CD4-positive, CD25-positive, alpha-beta regulatory T cell (primary cell): ENCODE measurements around the gene RAB3A. TPM values are rescaled to one million over a fixed set of nuclear protein-coding genes. Genes with fewer than 3 reads are reported as not detected.
A peak's percentile ranks its signal among the peaks of the same experiment; 100 is the strongest.

Experiments used
- ATAC-seq, 2 donors: fragments of 150-1000 bp; cut with Tn5 transposase; one replicate each; pipeline ENCODE4 v1.10.0; 2021; ENCODE audit warnings: low read depth in 2 of 2, moderate number of reproducible peaks in 2 of 2, moderate library complexity in 1 of 2
- DNase-seq, 3 donors: peaks; one replicate each; pipeline versions ENCODE4 v3.0.0 to v3.0.0-alpha.2; 2012 to 2022; ENCODE audit warnings: mixed read lengths in 1 of 3
- H3K27ac ChIP-seq: one replicate; pipeline ENCODE4 v1.7.0; 2013; ENCODE audit warnings: mild to moderate bottlenecking, low read length; ENCODE audit not compliant: insufficient read depth, poor library complexity, severe bottlenecking
- H3K27me3 ChIP-seq: one replicate; pipeline ENCODE4 v1.7.0; 2013; ENCODE audit warnings: low read length; ENCODE audit not compliant: control insufficient read depth, insufficient read depth
- H3K36me3 ChIP-seq: one replicate; pipeline ENCODE4 v1.7.0; 2013; ENCODE audit warnings: mild to moderate bottlenecking, low read length, moderate library complexity; ENCODE audit not compliant: control insufficient read depth, insufficient read depth
- H3K4me1 ChIP-seq: 2 replicates; pipeline ENCODE4 v1.7.0; 2013; ENCODE audit warnings: mild to moderate bottlenecking, low read length; ENCODE audit not compliant: insufficient read depth, control insufficient read depth, poor library complexity, severe bottlenecking
- H3K4me3 ChIP-seq: one replicate; pipeline ENCODE4 v1.7.0; 2013; ENCODE audit warnings: low read depth, mild to moderate bottlenecking, low read length, moderate library complexity
- H3K9me3 ChIP-seq, 2 experiments: 1 replicate in 1 of 2; 2 replicates in 1 of 2; pipeline ENCODE4 v1.7.0; 2013; ENCODE audit warnings: low read length in 2 of 2, mild to moderate bottlenecking in 1 of 2, moderate library complexity in 1 of 2; ENCODE audit not compliant: control insufficient read depth in 2 of 2
- H3K27ac Mint-ChIP-seq, 3 donors: one replicate each; pipeline ENCODE4 v1.8.0; 2020 to 2022; ENCODE audit warnings: mild to moderate bottlenecking in 3 of 3, mixed read lengths in 3 of 3, moderate library complexity in 2 of 3
- H3K27me3 Mint-ChIP-seq: one replicate; pipeline ENCODE4 v1.8.0; 2022; ENCODE audit warnings: mild to moderate bottlenecking, mixed read lengths
- H3K36me3 Mint-ChIP-seq: one replicate; pipeline ENCODE4 v1.8.0; 2020; ENCODE audit warnings: mixed read lengths
- H3K4me1 Mint-ChIP-seq, 4 donors: one replicate each; pipeline ENCODE4 v1.8.0; 2020 to 2022; ENCODE audit warnings: mixed read lengths in 4 of 4, mild to moderate bottlenecking in 1 of 4
- H3K4me3 Mint-ChIP-seq, 4 donors: one replicate each; pipeline ENCODE4 v1.8.0; 2020 to 2022; ENCODE audit warnings: mild to moderate bottlenecking in 4 of 4, mixed read lengths in 4 of 4, moderate library complexity in 3 of 4
- H3K9me3 Mint-ChIP-seq, 7 donors: one replicate each; pipeline ENCODE4 v1.8.0; 2020 to 2022; ENCODE audit warnings: mixed read lengths in 7 of 7, mild to moderate bottlenecking in 3 of 7, moderate library complexity in 2 of 7
- polyA plus RNA-seq, 4 donors: library from polyadenylated mRNA; unstranded; fragments of 300-500 nt; fragmentation: Illumina TruSeq; gene quantifications; one replicate each; pipeline ENCODE4 v1.2.3, GENCODE V29; 2021
- total RNA-seq: library from RNA; stranded (reverse); gene quantifications from one replicate; pipeline ENCODE4 v1.2.3, GENCODE V29; 2022

The RAB3A gene
- total and polyA plus RNA-seq, 5 donors from 2014 or later = 0.87 to 5.1 (median 1.4) TPM

DNA sequence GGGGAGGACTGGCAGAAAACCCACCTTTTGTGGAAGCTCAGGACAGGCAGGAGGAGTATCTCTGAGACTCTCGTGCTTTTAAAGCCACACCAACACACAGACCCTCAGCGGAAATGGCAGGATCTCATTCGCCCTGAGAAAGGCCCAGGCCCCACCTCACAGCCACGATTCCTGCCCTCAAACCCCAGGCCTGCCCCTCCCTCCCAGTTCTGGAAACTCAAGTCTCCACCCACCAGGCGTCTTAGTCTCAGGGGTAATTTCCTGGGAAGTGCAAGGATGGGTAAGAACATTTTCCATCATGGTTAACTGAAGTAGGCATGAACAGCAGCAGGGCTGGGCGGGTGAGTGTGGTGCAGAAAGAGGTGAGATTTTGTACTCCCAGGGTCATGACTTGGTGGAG is 30.4 kb upstream of the RAB3A start:
- Histone ChIP-seq H3K27ac (no peak overlapping the region), H3K9me3 (peaks cover 0 to 16% of the 10 kb centered on the region in 2 experiments), H3K4me3 (no peak overlapping the region), H3K4me1 (peaks cover 4% of the 10 kb centered on the region), H3K36me3 (no peaks in the 10 kb centered on the region), H3K27me3 (peaks cover 11% of the 10 kb centered on the region)
- no peak for DNase-seq
- Mint-ChIP-seq H3K4me1 (peaks cover 0 to 2% (median 0%) of the 10 kb centered on the region in 4 donors), H3K9me3 (peaks cover 0 to 14% (median 0%) of the 10 kb centered on the region in 7 donors), H3K36me3 (no peaks in the 10 kb centered on the region), H3K27ac (no peak overlapping the region), H3K27me3 (peaks cover 32% of the 10 kb centered on the region), H3K4me3 (no peak overlapping the region)
- ATAC-seq = no peak

GRCh38 chr19:18233224-18233825 is 29.5 kb upstream of the RAB3A start:
- Mint-ChIP-seq H3K27me3 (peaks cover 32% of the 10 kb centered on the region), H3K4me1 (peaks cover 0 to 2% (median 0%) of the 10 kb centered on the region in 4 donors), H3K4me3 (no peak overlapping the region), H3K27ac (no peak overlapping the region), H3K36me3 (no peaks in the 10 kb centered on the region), H3K9me3 (peaks cover 0 to 14% (median 0%) of the 10 kb centered on the region in 7 donors)
- H3K4me3 ChIP-seq = no peak overlapping the region
- H3K9me3 ChIP-seq = peaks cover 0 to 16% of the 10 kb centered on the region in 2 experiments
- no peaks in the 10 kb centered on the region for H3K36me3 ChIP-seq
- H3K4me1 ChIP-seq = peaks cover 4% of the 10 kb centered on the region
- H3K27me3 ChIP-seq = peaks cover 11% of the 10 kb centered on the region
- DNase-seq (peak in 2 of 3 donors; percentile 42 to 49), ATAC-seq (no peak)
- no peak overlapping the region for H3K27ac ChIP-seq

- Mint-ChIP-seq H3K36me3 (no peaks in the 10 kb centered on the region), H3K9me3 (peaks cover 0 to 14% (median 0%) of the 10 kb centered on the region in 7 donors), H3K27me3 (peaks cover 38% of the 10 kb centered on the region), H3K27ac (peak overlapping the region in 1 of 3 donors; percentile 21), H3K4me1 (peaks cover 0 to 2% (median 0%) of the 10 kb centered on the region in 4 donors), H3K4me3 (no peak overlapping the region)
- H3K27me3 ChIP-seq = peaks cover 11% of the 10 kb centered on the region
- H3K27ac ChIP-seq = no peak overlapping the region
- H3K4me3 ChIP-seq = no peak overlapping the region
- peaks cover 4% of the 10 kb centered on the region for H3K4me1 ChIP-seq
- peaks cover 0 to 16% of the 10 kb centered on the region in 2 experiments for H3K9me3 ChIP-seq
- ATAC-seq (no peak), DNase-seq (no peak)
- H3K36me3 ChIP-seq = no peaks in the 10 kb centered on the region
Observed at GRCh38 chr19:18232540-18233223, 28.8 kb upstream of the RAB3A start.

DNA sequence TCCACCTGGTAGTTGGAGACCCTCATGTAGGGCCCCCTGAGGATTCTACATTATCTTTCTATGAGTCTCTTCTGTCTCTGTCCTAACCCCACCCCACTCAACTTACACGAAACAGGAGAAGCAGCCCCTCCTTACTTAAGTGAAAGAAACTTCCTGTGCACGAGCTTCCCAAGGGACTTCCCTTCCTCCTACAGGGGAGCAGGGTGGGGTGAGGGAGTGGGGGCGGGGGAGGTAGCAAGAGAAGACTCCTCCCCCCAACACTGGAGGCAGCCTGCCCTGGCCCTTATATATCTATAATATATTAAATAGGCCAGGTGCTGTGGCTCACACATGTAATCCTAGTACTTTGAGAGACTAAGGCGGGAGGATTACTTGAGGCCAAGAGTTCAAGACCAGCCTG is 27.9 kb upstream of the RAB3A start:
- Histone ChIP-seq H3K36me3 (no peaks in the 10 kb centered on the region), H3K9me3 (peaks cover 0 to 16% of the 10 kb centered on the region in 2 experiments), H3K4me3 (no peak overlapping the region), H3K27ac (no peak overlapping the region), H3K27me3 (peaks cover 14% of the 10 kb centered on the region), H3K4me1 (peaks cover 4% of the 10 kb centered on the region)
- peaks cover 0 to 3% (median 0%) of the 10 kb centered on the region in 4 donors for H3K4me1 Mint-ChIP-seq
- H3K9me3 Mint-ChIP-seq = peaks cover 0 to 14% (median 0%) of the 10 kb centered on the region in 7 donors
- ATAC-seq (no peak), DNase-seq (no peak)
- peaks cover 47% of the 10 kb centered on the region for H3K27me3 Mint-ChIP-seq
- peak overlapping the region in 1 of 3 donors; percentile 3 for H3K27ac Mint-ChIP-seq
- no peak overlapping the region for H3K4me3 Mint-ChIP-seq
- no peaks in the 10 kb centered on the region for H3K36me3 Mint-ChIP-seq

DNA sequence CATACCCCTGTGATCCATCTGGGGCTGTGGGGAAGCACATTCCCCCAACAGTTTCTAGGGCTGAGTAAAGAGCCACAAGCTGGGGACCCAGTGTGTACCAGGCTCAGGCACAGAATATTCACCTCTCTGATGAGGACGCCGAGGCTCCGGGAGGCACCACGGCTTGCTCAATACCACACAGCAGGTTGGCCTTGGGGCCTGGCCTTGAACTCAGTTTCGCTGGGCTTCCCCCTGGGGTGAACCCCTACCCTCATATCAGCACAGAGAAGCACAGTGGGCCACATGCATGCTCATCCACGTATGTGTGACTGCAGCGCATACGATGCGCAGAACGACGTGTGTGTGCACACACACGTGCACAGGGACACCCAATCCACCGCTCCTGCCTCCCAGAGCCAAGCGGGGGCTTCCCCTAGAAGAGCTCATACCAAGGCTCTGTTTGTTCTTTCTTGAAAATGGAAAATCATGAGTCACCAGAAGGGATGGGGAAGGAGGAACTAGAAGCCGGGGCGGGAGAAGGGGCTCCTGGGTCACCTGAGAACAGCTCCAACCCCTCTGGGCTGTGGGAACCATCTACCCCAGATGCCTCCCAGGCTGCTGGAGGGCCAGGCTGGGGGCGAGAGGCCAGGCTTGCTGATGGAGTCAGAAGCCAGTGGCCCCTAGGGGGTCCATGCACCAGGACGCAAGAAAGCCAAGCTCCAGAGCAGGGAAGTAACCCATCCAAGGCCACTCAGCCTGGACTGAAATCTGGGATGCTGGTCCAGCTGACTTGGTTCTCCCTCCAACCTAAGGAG is 27.3 kb upstream of the RAB3A start:
- peaks cover 6% of the 10 kb centered on the region for H3K4me1 ChIP-seq
- Mint-ChIP-seq H3K36me3 (no peaks in the 10 kb centered on the region), H3K27me3 (peaks cover 49% of the 10 kb centered on the region), H3K4me3 (no peak overlapping the region), H3K4me1 (peaks cover 0 to 7% (median 0%) of the 10 kb centered on the region in 4 donors), H3K27ac (no peak overlapping the region), H3K9me3 (peaks cover 0 to 11% (median 0%) of the 10 kb centered on the region in 7 donors)
- H3K4me3 ChIP-seq = no peak overlapping the region
- H3K9me3 ChIP-seq = peaks cover 0 to 16% of the 10 kb centered on the region in 2 experiments
- DNase-seq (no peak), ATAC-seq (no peak)
- H3K27me3 ChIP-seq = peaks cover 15% of the 10 kb centered on the region
- H3K27ac ChIP-seq = no peak overlapping the region
- H3K36me3 ChIP-seq = no peaks in the 10 kb centered on the region

- Histone ChIP-seq H3K4me1 (peaks cover 16% of the 10 kb centered on the region), H3K27me3 (peaks cover 15% of the 10 kb centered on the region), H3K36me3 (no peaks in the 10 kb centered on the region), H3K27ac (no peak overlapping the region), H3K9me3 (peaks cover 0 to 16% of the 10 kb centered on the region in 2 experiments), H3K4me3 (no peak overlapping the region)
- Mint-ChIP-seq H3K36me3 (no peaks in the 10 kb centered on the region), H3K27ac (no peak overlapping the region), H3K9me3 (peaks cover 0 to 9% (median 0%) of the 10 kb centered on the region in 7 donors), H3K4me1 (peaks cover 0 to 18% (median 0%) of the 10 kb centered on the region in 4 donors), H3K4me3 (no peak overlapping the region), H3K27me3 (peaks cover 51% of the 10 kb centered on the region)
- DNase-seq (no peak), ATAC-seq (no peak)
Observed at GRCh38 chr19:18229915-18230314, 26.1 kb upstream of the RAB3A start.

DNA sequence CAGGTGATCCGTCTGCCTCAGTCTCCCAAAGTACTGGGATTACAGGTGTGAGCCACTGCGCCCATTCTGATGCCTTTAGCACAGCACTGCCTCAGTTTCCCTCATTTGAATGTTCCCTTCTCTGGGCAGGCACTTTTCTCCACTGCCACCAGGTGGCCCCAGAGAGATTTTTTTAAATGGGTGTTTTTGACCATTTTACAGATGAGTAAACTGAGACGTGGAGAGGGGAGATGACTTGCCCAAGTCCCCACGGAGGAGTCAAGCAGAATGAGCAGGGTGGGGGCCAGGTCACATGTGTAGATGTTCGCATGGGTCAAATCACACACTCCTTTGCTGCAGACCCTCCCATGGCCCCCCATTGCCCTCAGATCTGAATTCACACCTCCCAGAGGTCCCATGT is 25.6 kb upstream of the RAB3A start:
- Mint-ChIP-seq H3K4me1 (peaks cover 0 to 22% (median 3%) of the 10 kb centered on the region in 4 donors), H3K9me3 (peaks cover 0 to 9% (median 0%) of the 10 kb centered on the region in 7 donors), H3K27me3 (peaks cover 53% of the 10 kb centered on the region), H3K27ac (no peak overlapping the region), H3K4me3 (no peak overlapping the region), H3K36me3 (no peaks in the 10 kb centered on the region)
- no peak overlapping the region for H3K4me3 ChIP-seq
- peaks cover 0 to 16% of the 10 kb centered on the region in 2 experiments for H3K9me3 ChIP-seq
- peaks cover 15% of the 10 kb centered on the region for H3K27me3 ChIP-seq
- H3K36me3 ChIP-seq = no peaks in the 10 kb centered on the region
- H3K27ac ChIP-seq = no peak overlapping the region
- ATAC-seq (no peak), DNase-seq (no peak)
- peaks cover 21% of the 10 kb centered on the region for H3K4me1 ChIP-seq
